Testis (tissue), 2 donors: ENCODE results near the gene CREB3L2.

ENCODE experiments used
- POLR2A ChIP-seq: fragments of 450-650 bp; IDR thresholded peaks from one replicate; pipeline ENCODE4 v1.6.1; 2017; ENCODE audit warnings: antibody characterized with exemption, mild to moderate bottlenecking, moderate library complexity
- TF ChIP-seq, protein P1 (sequence below), 3 experiments: fragments of 450-650 bp in 2 of 3; fragments of 200-600 bp in 1 of 3; sonication (generic) in 1 of 3; IDR thresholded peaks; one replicate each; pipeline ENCODE4 v1.5.1; 2016 to 2019; ENCODE audit warnings: antibody characterized with exemption in 3 of 3, mild to moderate bottlenecking in 2 of 3, moderate library complexity in 1 of 3

DNA sequence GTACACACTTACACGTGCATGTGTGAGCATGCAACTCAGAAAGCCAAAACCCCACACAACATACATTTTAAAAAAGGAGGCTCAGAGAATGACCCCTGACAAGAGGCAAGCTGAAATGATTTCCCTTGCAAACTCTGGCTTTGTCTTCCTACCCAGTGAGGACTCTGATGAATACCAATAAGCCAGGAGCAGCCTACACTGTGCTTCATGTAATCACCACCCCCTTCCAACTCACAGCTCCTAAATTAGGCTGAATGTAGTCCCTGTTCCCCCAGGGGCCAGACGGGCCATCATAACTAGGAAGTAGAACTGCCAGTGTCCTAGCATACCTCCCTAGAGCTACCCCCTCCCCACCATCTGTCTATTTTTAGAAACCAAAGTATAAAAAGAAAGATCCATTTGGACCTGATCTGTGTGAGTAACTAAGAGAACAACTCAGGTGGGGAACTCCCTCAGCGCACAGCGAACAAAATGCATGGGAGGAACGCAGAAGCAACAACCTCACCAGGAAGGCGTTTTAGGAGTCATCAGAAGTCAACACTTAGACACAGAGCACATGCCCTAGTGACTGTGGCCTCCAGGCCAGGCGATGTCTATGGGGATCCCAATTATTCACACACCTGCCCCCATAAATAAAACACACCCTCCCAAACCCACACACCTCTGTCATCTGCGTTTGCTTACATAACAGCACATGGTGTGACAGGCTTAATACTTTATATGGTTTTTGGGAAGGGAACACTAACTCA is 157.0 kb downstream of the CREB3L2 start:
- no peak for TF ChIP-seq POLR2A
- TF ChIP-seq, protein P1, sequence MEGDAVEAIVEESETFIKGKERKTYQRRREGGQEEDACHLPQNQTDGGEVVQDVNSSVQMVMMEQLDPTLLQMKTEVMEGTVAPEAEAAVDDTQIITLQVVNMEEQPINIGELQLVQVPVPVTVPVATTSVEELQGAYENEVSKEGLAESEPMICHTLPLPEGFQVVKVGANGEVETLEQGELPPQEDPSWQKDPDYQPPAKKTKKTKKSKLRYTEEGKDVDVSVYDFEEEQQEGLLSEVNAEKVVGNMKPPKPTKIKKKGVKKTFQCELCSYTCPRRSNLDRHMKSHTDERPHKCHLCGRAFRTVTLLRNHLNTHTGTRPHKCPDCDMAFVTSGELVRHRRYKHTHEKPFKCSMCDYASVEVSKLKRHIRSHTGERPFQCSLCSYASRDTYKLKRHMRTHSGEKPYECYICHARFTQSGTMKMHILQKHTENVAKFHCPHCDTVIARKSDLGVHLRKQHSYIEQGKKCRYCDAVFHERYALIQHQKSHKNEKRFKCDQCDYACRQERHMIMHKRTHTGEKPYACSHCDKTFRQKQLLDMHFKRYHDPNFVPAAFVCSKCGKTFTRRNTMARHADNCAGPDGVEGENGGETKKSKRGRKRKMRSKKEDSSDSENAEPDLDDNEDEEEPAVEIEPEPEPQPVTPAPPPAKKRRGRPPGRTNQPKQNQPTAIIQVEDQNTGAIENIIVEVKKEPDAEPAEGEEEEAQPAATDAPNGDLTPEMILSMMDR (IDR thresholded peaks at IDR 0.05): no peak
